ENCODE results near the gene FECH. TPM values are rescaled to one million over a fixed set of nuclear protein-coding genes. Genes with fewer than 3 reads are reported as not detected.

The FECH gene, protein sequence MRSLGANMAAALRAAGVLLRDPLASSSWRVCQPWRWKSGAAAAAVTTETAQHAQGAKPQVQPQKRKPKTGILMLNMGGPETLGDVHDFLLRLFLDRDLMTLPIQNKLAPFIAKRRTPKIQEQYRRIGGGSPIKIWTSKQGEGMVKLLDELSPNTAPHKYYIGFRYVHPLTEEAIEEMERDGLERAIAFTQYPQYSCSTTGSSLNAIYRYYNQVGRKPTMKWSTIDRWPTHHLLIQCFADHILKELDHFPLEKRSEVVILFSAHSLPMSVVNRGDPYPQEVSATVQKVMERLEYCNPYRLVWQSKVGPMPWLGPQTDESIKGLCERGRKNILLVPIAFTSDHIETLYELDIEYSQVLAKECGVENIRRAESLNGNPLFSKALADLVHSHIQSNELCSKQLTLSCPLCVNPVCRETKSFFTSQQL
- 10 to 100 TPM; 14.4 to 18.1 TPM for total RNA-seq

DNA sequence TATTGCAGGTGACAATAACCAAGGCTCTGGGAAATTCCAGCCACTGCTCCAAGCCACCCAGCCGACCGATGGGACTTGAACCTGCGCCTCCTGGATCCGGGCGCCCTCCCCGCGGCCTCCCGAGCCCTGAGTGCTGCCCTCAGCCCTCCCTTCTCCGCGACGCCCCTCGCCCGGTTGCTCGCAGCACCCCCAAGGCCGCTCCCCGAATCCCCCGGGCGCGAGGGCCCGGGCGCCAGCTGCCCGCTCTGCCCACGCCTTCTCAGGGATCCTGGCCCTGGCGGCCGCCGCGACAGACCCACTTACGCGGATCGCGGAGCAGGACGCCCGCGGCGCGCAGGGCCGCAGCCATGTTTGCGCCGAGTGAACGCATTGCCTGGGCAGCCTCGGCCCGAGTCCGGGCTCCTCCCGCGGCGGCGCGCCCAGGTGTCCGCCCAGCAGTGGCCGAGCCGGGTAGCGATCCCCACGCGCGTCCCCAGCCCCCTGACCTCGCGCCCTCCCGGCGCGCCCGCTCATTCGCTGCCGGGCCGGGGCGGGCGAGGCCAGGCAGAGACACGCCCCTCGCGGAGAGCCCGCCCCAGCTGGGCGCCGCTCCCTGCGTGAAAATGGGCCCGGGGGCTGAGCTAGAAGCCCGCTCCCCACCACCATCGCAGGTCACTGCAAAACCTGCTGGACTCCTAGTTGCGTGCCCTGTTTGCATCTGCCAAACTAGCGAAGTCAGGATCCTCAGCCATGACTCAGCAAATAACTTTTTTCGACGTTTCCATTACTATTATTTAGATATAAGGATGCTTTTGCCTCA lies at the start of gene FECH:
FECH (minus strand) TSS at position 452 of the 799 bp plus-strand sequence; CDS start at position 370, 82 bp downstream.
- Mint-ChIP-seq H3K4me1 (peaks cover 22% of the 10 kb centered on the region), H3K27ac (peak within 1 kb of the TSS; percentile 49), H3K4me3 (peak within 1 kb of the TSS; percentile 83), H3K27me3 (no peaks in the 10 kb centered on the region), H3K36me3 (ENCODE audit: low read depth) (no peaks in the 10 kb centered on the region), H3K9me3 (no peaks in the 10 kb centered on the region)
- ChIA-PET POLR2A (interaction anchor here (0.9 to 3.7 kb wide), 3 partner anchors 34 to 934 kb away, joined by 3 to 16 read pairs (median 6); partner anchors contain the start of gene NARS1), CTCF (interaction anchor here (0.9 kb wide), 1 partner anchor 36 kb away, joined by 3 read pairs; no protein-coding TSS in a partner anchor)
- DNase-seq = peak; percentile 73

DNA sequence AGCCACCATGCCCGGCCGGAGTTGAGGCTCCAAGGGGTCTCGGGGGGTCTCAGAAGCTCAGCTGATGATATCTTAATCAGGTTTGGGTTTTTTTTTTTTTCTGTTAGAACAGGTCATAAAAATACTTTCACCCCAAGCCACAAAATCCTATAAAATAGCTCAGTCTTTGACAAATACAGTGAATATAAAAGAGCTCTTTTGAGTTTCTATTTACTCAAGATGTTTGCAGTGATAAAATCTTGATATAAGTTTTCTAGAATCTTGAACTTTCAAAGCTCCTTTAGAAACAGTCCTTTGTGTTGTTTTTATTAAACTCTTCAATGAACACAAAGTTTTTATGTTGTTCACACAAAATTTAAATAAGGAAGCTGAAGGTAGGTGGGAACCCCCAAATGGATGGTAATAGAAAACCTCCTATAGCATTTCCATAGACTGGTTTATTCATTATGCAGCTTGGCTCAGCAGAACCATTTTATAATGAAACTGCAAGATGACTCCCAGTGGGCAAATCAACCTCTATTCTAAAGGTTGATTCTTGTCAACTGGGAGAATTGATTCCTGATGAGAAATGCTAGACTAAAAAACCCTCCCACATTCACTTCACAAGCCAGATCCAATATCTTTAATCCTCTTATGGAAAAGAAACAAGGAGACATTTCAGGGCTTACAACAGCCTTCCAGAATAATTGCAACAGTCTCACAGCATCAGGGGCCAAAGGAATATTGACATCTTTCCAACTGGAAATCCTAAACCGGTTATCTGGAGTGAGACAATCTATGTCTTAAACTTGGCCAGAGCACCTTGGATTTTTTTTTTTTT lies 48.7 kb upstream of the FECH start:
- H3K4me1 Mint-ChIP-seq = peaks cover 14% of the 10 kb centered on the region
- ChIA-PET CTCF (interaction anchor here (0.9 kb wide), 1 partner anchor 36 kb away, joined by 3 read pairs; no protein-coding TSS in a partner anchor), POLR2A (interaction anchor here (2.0 kb wide), 1 partner anchor 13 kb away, joined by 5 read pairs; the partner anchor contains the start of gene NARS1)
- H3K36me3 Mint-ChIP-seq (ENCODE audit: low read depth) = peaks cover 14% of the 10 kb centered on the region
- no peaks in the 10 kb centered on the region for H3K9me3 Mint-ChIP-seq
- no peak overlapping the region for H3K4me3 Mint-ChIP-seq
- no peak for DNase-seq
- H3K27ac Mint-ChIP-seq = no peak overlapping the region
- no peaks in the 10 kb centered on the region for H3K27me3 Mint-ChIP-seq

DNA sequence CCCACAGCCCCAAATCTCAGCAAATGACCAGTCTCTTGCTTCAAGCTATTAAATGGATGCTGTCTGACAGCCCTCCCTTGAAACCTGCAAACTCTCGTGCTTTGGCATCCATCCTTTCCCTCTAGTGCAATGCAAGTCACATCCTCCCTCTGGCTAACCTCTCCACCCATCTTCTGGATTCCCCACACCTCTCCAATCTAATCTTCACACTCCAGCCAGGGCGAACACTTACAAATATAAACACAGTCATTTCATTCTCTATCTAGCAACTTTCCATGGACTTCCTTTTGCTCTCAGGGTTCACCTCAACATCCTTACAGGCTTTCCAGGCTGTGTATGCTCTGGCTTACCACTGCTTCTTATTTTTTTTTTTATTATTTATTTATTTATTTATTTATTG lies 45.2 kb upstream of the FECH start:
- Mint-ChIP-seq H3K27ac (no peak overlapping the region), H3K4me3 (peak overlapping the region; percentile 53), H3K36me3 (ENCODE audit: low read depth) (peaks cover 12% of the 10 kb centered on the region), H3K4me1 (peaks cover 17% of the 10 kb centered on the region), H3K9me3 (no peaks in the 10 kb centered on the region), H3K27me3 (no peaks in the 10 kb centered on the region)
- ChIA-PET CTCF (interaction anchor here (1.1 kb wide), 1 partner anchor 12 kb away, joined by 4 read pairs; no protein-coding TSS in a partner anchor), POLR2A (interaction anchor here (3.3 kb wide), 1 partner anchor 10 kb away, joined by 37 read pairs; the partner anchor contains the start of gene NARS1)
- DNase-seq = no peak

DNA sequence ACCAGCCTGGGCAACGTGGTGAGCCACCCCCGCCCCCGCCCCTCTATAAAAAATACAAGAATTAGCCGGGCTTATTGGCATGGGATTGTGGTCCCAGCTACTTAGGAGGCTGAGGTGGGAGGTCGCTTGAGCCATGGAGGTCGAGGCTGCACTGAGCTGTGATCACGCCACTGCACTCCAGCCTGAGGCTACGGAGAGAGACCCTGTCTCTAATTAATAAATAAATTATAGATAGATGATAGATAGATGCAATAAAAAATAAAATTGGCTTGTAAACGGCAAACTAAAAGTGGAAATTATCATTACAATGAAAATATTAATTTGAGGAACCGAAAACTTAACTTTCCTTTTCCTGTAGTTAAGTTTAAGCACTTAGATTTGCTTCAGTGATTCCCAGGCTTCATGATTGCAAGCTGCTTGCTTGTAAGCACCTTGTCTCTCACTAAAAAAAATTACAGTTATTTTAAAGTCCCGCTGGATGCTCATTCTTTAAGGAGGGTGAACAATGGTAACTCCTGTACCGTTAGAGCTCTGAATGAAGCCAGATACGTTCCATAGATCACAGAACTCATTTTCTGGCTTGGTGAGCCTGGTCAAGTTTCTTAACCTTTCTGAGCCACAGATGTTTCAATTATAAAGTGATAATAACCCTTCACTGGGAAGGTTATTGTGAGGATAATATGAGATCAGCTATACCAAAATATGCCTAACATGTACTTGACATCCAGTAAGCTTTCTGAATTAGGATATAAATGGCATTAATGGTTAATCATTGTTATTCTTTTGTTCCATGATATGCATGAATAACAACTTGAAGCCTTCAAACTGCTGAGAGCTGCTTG lies 44.5 kb upstream of the FECH start:
- ChIA-PET POLR2A (interaction anchor here (1.1 to 3.3 kb wide), 2 partner anchors 10 to 25 kb away, joined by 3 to 37 read pairs; partner anchors contain the start of gene NARS1), CTCF (interaction anchor here (1.1 to 2.2 kb wide), 4 partner anchors 9 to 54 kb away, joined by 3 to 13 read pairs (median 4); partner anchors contain the start of gene NARS1)
- Mint-ChIP-seq H3K4me3 (peak overlapping the region; percentile 98), H3K27me3 (no peaks in the 10 kb centered on the region), H3K4me1 (peaks cover 17% of the 10 kb centered on the region), H3K36me3 (ENCODE audit: low read depth) (peaks cover 12% of the 10 kb centered on the region), H3K9me3 (no peaks in the 10 kb centered on the region), H3K27ac (peak overlapping the region; percentile 88)
- DNase-seq = no peak

DNA sequence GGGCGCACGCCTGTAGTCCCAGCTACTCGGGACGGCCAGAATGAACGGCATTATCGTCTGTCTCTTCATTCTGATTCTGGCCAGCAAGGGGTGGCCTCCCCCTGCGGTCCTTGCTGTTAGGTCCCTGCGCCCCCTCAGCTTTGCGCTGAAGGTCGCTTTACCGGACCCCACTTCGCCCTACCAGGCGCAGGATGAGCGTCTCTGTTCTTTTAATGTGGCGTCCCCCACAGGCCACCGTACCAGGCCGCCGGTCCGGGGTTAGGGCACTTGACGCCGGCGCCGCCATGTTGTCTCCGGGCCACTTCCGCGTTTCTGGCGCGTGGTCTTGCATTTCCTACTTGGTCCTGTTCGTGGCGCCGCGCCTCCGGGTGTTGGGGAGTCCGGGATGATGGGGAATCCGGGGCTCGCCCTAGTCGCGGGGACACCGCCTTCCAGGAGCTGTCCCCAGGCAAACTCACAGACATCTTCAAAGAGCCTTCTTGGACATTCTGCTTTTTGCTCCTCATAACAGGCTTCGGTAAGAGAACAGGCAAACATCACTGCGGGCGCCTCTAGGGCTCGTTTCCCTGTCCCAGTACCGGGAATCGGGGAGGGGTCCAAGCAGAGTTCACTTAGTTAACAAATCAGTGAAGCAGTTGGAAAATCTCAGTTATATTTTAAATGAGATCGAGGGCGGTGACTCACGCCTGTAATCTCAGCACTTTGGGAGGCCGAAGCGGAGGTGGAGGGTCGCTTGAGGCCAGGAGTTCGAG lies 43.7 kb upstream of the FECH start:
- H3K27me3 Mint-ChIP-seq = no peaks in the 10 kb centered on the region
- DNase-seq = peak; percentile 95
- H3K27ac Mint-ChIP-seq = peak overlapping the region; percentile 88
- H3K9me3 Mint-ChIP-seq = no peaks in the 10 kb centered on the region
- peaks cover 12% of the 10 kb centered on the region for H3K36me3 Mint-ChIP-seq (ENCODE audit: low read depth)
- POLR2A ChIA-PET = interaction anchor here (0.6 to 3.3 kb wide), 6 partner anchors 8 to 629 kb away, joined by 3 to 37 read pairs (median 3); partner anchors contain the start of gene NARS1
- CTCF ChIA-PET = interaction anchor here (1.1 to 2.2 kb wide), 4 partner anchors 8 to 54 kb away, joined by 3 to 13 read pairs (median 4); partner anchors contain the start of gene NARS1
- peaks cover 17% of the 10 kb centered on the region for H3K4me1 Mint-ChIP-seq
- peak overlapping the region; percentile 98 for H3K4me3 Mint-ChIP-seq

DNA sequence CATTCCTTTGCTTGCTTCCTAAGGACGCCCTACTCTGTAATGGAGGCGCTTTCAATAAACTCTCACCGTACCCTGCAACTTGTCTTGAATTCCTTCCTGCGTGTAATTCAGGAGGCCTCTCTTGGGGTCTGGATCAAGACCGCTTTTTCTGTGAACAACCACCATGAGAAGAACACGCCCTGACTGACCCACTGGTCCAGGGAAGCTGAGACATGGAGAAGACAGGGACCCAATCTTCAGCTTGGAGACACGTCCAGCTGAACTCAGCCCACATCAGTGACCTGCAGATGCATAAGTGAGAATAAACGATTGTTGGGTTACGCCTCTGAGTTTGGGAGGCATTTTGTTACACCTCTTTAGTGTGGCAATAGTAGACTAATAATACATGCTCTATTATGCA lies 42.9 kb upstream of the FECH start:
- Mint-ChIP-seq H3K4me1 (peaks cover 17% of the 10 kb centered on the region), H3K27ac (no peak overlapping the region), H3K27me3 (no peaks in the 10 kb centered on the region), H3K4me3 (peak overlapping the region; percentile 98), H3K36me3 (ENCODE audit: low read depth) (peaks cover 11% of the 10 kb centered on the region), H3K9me3 (no peaks in the 10 kb centered on the region)
- CTCF ChIA-PET = interaction anchor here (1.1 to 2.2 kb wide), 3 partner anchors 8 to 53 kb away, joined by 3 to 13 read pairs (median 3); partner anchors contain the start of gene NARS1
- POLR2A ChIA-PET = interaction anchor here (0.6 to 3.3 kb wide), 6 partner anchors 8 to 628 kb away, joined by 3 to 37 read pairs (median 3); partner anchors contain the start of gene NARS1
- no peak for DNase-seq

DNA sequence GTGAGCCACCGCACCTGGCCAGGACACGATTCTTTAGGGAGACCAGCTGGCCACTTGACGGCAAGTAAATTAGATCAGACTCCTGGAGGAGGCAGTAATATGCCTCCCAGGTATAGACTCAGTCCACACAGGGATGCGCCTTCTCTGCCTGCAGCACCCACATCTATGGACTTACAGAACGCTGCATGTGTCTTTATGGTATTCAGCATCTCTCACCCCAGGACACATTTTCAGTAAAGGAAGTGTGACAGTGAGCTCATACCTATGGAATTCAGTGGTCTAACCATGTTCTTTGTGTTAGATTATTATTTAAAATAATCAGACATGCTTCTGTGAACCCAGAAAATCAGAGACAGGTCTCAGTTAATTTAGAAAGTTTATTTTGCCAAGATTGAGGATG lies 41.0 kb upstream of the FECH start:
- POLR2A ChIA-PET = no interaction called here
- Mint-ChIP-seq H3K4me3 (no peak overlapping the region), H3K27ac (no peak overlapping the region), H3K36me3 (ENCODE audit: low read depth) (peaks cover 9% of the 10 kb centered on the region), H3K4me1 (peaks cover 17% of the 10 kb centered on the region), H3K9me3 (no peaks in the 10 kb centered on the region), H3K27me3 (no peaks in the 10 kb centered on the region)
- CTCF ChIA-PET = interaction anchor here (1.2 kb wide), 1 partner anchor 232 kb away, joined by 3 read pairs; no protein-coding TSS in a partner anchor
- no peak for DNase-seq

DNA sequence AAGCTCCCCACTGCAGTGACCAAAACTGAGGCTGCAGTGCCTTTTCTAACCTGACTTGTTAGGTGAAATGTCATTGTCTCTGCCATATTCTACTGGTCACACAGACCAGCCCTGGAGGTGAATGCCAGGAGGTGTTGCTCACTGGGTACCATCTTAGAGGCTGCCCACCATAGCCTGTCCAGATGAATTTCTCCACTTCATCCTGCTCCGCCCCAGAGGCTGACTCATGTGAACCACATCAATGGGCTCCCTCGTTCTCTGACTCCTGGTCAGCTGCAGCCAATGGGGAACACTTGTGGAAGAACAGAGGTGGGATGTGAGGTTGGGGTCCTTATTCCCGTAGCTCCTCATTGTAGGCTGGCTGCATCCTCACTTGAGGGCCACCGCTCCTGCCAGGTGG lies 38.5 kb upstream of the FECH start:
- Mint-ChIP-seq H3K9me3 (no peaks in the 10 kb centered on the region), H3K27me3 (no peaks in the 10 kb centered on the region), H3K27ac (no peak overlapping the region), H3K36me3 (ENCODE audit: low read depth) (peaks cover 8% of the 10 kb centered on the region), H3K4me3 (no peak overlapping the region), H3K4me1 (peaks cover 20% of the 10 kb centered on the region)
- DNase-seq = no peak
- ChIA-PET CTCF (no interaction called here), POLR2A (no interaction called here)

DNA sequence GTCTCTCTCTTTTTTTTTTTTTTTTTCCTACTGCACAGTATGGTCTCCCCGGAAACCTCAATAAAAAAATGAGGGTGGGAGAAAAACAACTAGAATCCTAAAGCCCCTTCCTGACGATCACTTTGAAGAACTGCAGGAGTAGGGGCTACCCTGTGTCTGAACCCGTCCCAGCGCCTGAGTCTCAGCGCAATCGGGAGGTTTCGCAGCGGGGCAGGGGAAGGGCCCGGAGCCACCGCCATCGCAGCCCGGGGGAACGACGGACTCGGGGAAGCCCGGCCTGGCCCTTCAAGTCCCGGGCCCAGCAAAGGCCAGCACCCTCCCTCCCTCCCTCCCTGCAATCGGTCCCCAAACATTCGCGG lies 34.7 kb upstream of the FECH start:
- ChIA-PET CTCF (interaction anchor here (0.7 to 2.2 kb wide), 5 partner anchors 9 to 503 kb away, joined by 3 to 13 read pairs (median 5); no protein-coding TSS in a partner anchor), POLR2A (interaction anchor here (1.0 to 3.0 kb wide), 10 partner anchors 9 to 970 kb away, joined by 3 to 37 read pairs (median 4); partner anchors contain the start of genes FECH and WDR7)
- Mint-ChIP-seq H3K9me3 (no peaks in the 10 kb centered on the region), H3K27ac (peak overlapping the region; percentile 96), H3K36me3 (ENCODE audit: low read depth) (peaks cover 26% of the 10 kb centered on the region), H3K4me1 (peaks cover 36% of the 10 kb centered on the region), H3K27me3 (no peaks in the 10 kb centered on the region), H3K4me3 (peak overlapping the region; percentile 95)
- no peak for DNase-seq

DNA sequence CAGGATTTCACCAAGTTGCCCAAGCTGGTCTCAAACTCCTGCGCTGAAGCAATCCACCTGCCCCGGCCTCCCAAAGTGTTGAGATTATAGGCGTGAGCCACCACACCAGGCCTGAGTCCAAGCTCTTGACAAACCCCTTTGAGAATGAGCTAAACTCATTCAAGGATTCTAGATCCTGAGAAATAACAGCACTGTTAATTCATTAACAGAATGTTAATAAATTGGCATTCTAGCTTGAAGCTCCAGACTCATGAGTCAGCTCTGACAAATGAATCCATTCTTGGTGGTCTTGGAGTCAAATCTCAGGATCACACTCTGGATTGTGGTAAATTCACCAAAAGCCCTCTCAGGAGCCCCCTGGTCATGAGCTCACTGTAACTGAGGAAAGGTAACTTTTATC lies 33.4 kb upstream of the FECH start:
- peaks cover 32% of the 10 kb centered on the region for H3K36me3 Mint-ChIP-seq (ENCODE audit: low read depth)
- H3K27ac Mint-ChIP-seq = no peak overlapping the region
- CTCF ChIA-PET = interaction anchor here (0.9 to 1.7 kb wide), 2 partner anchors 11 to 502 kb away, joined by 3 to 4 read pairs; no protein-coding TSS in a partner anchor
- POLR2A ChIA-PET = interaction anchor here (0.9 to 3.0 kb wide), 5 partner anchors 10 to 48 kb away, joined by 3 to 37 read pairs (median 3); no protein-coding TSS in a partner anchor
- H3K4me3 Mint-ChIP-seq = peak overlapping the region; percentile 95
- no peaks in the 10 kb centered on the region for H3K9me3 Mint-ChIP-seq
- no peaks in the 10 kb centered on the region for H3K27me3 Mint-ChIP-seq
- peaks cover 39% of the 10 kb centered on the region for H3K4me1 Mint-ChIP-seq
- DNase-seq = no peak

DNA sequence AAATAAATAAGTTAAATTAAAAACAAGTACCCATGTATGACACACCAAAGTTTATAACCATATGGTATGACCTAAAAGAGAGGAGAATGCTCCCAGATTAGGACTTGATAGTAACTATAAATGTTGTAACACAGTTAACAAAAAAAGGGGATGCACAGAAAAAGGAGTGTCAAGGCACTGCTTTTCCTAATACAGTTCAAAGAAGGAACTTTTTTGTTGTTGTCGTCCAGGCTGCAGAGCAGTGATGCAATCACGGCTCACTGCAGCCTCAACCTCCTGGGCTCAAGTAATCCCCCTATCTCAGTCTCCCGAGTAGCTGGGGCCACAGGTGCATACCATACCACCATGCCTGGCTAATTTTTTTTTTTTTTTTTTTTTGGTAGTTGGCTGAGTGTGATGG lies 32.4 kb upstream of the FECH start:
- no peak overlapping the region for H3K27ac Mint-ChIP-seq

More for the DNA sequence above, 32.4 kb upstream of the FECH start:
- no peak for DNase-seq
- Mint-ChIP-seq H3K4me1 (peaks cover 39% of the 10 kb centered on the region), H3K4me3 (no peak overlapping the region), H3K27me3 (no peaks in the 10 kb centered on the region), H3K36me3 (ENCODE audit: low read depth) (peaks cover 35% of the 10 kb centered on the region), H3K9me3 (no peaks in the 10 kb centered on the region)
- CTCF ChIA-PET = no interaction called here
- POLR2A ChIA-PET = no interaction called here

Data from activated CD4-positive, alpha-beta memory T cell treated with anti-CD3 and anti-CD28 coated beads, Interleukin-2, amount 10 ng/mL, durations not matched to agents 7 days and 5 days (primary cell).